GM21786 (cell line): ENCODE data around the gene SLC22A7.
"Not testable (repeated sequence)": the region's sequence is repeated elsewhere in the genome, so short reads cannot be mapped to it uniquely, and the experiment has no call there.

Experiments used
- ATAC-seq: cut with Tn5 transposase; IDR thresholded peaks from one replicate; pipeline ENCODE4 v1.9.1; 2021; ENCODE audit not compliant: unreplicated experiment

The SLC22A7 gene

GRCh38 chr6:43334466-43335095 lies 36.5 kb downstream of the SLC22A7 start:
- no peak for ATAC-seq

DNA sequence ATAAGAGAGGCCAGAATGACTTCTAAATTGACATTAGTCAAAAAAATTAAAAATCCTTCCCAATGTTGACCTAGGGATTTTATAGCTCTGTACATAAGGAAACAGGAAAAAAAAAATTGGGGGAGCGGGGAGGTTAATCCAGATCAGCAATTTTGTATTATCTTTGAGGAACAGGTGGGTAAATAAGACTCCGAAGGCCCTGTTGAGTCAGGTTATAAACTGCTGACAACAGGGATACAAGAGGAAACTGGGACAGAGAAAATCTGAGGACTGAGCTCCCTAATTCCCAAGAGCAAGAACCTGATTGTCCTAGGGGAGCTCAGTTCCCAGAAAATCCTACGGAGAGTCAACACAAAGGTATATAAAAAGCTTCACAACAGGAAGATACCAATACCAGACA lies 37.4 kb downstream of the SLC22A7 start:
- no peak for ATAC-seq

DNA sequence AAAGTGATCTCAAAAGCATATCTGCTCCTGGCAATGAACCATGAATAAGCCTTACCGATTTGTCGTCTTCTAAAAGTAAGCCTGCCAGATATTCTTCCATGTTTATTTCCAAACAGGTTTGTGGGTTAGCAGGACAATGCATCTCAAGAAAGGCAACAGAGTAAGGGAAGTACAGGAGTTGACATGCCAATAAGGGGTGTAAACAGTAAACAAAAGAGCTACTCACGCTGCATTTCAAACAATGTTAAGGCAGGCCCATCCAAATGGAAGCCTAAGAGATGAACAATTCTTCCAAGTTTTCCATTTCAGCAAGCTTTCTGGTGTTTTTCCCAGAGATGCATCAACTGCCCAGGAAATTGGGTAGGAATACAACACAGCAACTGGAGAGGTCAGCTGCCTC lies 38.3 kb downstream of the SLC22A7 start:
- ATAC-seq = no peak

GRCh38 chr6:43338243-43338642 lies 40.2 kb downstream of the SLC22A7 start:
- peak; percentile 51 for ATAC-seq

DNA sequence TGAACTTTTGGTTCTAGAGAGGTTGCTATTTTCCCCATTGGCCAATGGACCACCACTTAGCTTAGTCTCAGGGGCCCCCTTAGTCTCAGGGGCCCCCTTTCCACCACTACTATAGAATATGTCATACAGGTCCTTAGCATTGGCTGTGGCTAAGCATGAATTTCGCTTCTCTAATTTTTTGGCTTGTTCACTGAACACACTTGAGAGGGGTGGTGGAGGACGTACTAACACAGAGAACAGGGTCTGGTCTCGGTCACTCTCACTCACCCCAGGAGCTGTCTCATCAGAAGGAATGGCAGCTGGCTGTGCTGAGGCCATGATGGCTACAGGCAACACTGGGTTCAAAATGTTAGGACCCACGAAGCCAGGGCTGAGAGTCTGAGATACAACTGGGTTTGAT lies 41.1 kb downstream of the SLC22A7 start:
- ATAC-seq = peak; percentile 80

DNA sequence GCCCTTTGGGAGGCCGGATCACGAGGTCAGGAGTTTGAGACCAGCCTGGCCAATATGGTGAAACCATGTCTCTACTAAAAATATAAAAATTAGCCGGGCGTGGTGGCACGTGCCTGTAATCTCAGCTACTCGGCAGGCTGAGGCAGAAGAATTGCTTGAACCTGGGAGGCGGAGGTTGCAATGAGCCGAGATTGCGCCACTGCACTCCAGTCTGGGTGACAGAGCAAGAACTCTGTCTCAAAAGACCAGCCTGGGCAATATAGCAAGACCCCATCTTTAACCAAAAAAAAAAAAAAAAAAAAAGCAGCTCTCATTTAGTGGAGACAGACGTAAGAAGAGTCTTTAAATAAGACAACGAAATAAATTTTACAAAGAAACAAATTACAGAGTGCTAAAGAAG lies 48.2 kb downstream of the SLC22A7 start:
- ATAC-seq = not testable (repeated sequence)

DNA sequence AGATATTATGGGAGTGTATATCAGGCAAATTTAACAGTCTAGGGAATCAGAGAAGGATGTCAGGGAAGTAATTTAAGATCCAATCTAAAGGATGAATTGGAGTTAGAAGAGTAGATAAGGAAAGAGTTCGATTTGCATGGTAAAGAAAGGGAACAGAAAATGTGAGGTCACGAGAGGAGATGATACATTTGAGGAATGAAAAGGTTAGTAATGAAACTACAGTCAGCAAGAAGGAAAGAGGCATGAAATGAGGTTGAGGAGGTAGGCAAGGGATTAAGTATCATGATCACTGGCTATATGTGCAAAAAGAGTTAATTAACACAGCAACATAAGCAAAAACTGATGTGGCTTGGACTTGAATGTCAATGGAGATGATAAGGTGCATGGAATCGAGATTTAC lies 49.0 kb downstream of the SLC22A7 start:
- ATAC-seq = no peak

GRCh38 chr6:43347444-43347843 lies 49.4 kb downstream of the SLC22A7 start:
- no peak for ATAC-seq

DNA sequence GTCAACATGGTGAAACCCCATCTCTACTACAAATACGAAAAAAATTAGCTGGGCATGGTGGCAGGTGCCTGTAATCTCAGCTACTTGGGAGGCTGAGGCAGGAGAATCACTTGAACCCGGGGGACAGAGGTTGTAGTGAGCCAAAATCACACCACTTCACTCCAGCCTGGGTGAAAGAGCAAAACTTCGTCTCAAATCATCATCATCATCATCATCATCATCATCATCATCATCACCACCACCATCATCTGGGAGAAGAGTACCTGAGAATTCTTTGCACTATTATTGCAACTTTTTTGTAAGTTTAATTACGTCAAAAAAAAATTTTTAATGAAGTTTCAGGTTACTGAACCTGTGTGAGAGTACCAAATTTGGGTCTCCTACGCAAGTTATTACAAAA lies 53.9 kb downstream of the SLC22A7 start:
- not testable (repeated sequence) for ATAC-seq
